HEK293 (cell line): Measurements from ENCODE around the gene ENDOD1.

Source experiments
- CTCF ChIA-PET: fragments of 350-600 bp; formaldehyde crosslinking; extraction: SDS; loops from one replicate; lab custom pipeline; 2021; ENCODE audit warnings: antibody characterized with exemption; lab: Yijun Ruan, JAX
- POLR2A ChIA-PET: fragments of 300-600 bp; formaldehyde crosslinking; extraction: SDS; loops from one replicate; lab custom pipeline; 2020; ENCODE audit warnings: antibody characterized with exemption, inconsistent platforms; lab: Yijun Ruan, JAX
- H3K27ac ChIP-seq: fragments of 200-500 bp; sonication (Bioruptor generic); 2 replicates; pipeline ENCODE4 v1.5.1; 2014; ENCODE audit warnings: low read depth, low read length, control low read depth, inconsistent platforms; ENCODE audit errors: extremely low read depth
- H3K36me3 ChIP-seq, 2 experiments: fragments of 200-500 bp in 1 of 2; sonication (Bioruptor generic) in 1 of 2; 1 replicate in 1 of 2; 2 replicates in 1 of 2; pipeline ENCODE4 v1.5.1; 2014 to 2017; ENCODE audit warnings: inconsistent platforms in 2 of 2, low read length in 2 of 2; ENCODE audit not compliant: control insufficient read depth in 2 of 2, insufficient read depth in 1 of 2
- H3K4me1 ChIP-seq: fragments of 200-500 bp; sonication (Bioruptor generic); 2 replicates; pipeline ENCODE4 v1.5.1; 2014; ENCODE audit warnings: mild to moderate bottlenecking, low read length, inconsistent platforms; ENCODE audit not compliant: control insufficient read depth, insufficient read depth
- H3K4me3 ChIP-seq: 2 replicates; pipeline ENCODE4 v1.5.1; 2011; ENCODE audit warnings: low read depth, mild to moderate bottlenecking, control low read depth, low read length, moderate library complexity
- H3K9me3 ChIP-seq: fragments of 200-500 bp; sonication (Bioruptor generic); 2 replicates; pipeline ENCODE4 v1.5.1; 2014; ENCODE audit warnings: low read depth, low read length, inconsistent platforms; ENCODE audit not compliant: control insufficient read depth, insufficient read depth
- AEBP2 ChIP-seq: fragments of 450-650 bp; formaldehyde crosslinking; IDR thresholded peaks from 2 replicates; pipeline ENCODE4 v1.5.1; 2016; ENCODE audit warnings: missing biosample characterization, missing genetic modification characterization, borderline replicate concordance
- BCL6B ChIP-seq: fragments of 450-650 bp; formaldehyde crosslinking; IDR thresholded peaks from 2 replicates; pipeline ENCODE4 v1.5.1; 2017; ENCODE audit warnings: missing biosample characterization, missing genetic modification characterization
- ELK4 ChIP-seq: IDR thresholded peaks from 2 replicates; pipeline ENCODE4 v1.6.1; 2011; ENCODE audit warnings: mild to moderate bottlenecking, low read depth, low read length, borderline replicate concordance
- GLI4 ChIP-seq: fragments of 450-650 bp; formaldehyde crosslinking; IDR thresholded peaks from 2 replicates; pipeline ENCODE4 v1.5.1; 2016; ENCODE audit warnings: missing biosample characterization, missing genetic modification characterization
- HOXC10 ChIP-seq: sonication (generic); formaldehyde crosslinking; IDR thresholded peaks from 2 replicates; pipeline ENCODE4 v1.8.1; 2023; ENCODE audit warnings: mild to moderate bottlenecking, missing genetic modification reagents
- KLF10 ChIP-seq: fragments of 450-650 bp; IDR thresholded peaks from 2 replicates; pipeline ENCODE4 v1.5.1; 2018; ENCODE audit warnings: missing biosample characterization, mild to moderate bottlenecking, missing genetic modification characterization
- MEIS1 ChIP-seq: sonication (generic); formaldehyde crosslinking; IDR thresholded peaks from 2 replicates; pipeline ENCODE4 v1.8.1; 2022; ENCODE audit warnings: missing genetic modification reagents, mild to moderate bottlenecking, borderline replicate concordance
- SP7 ChIP-seq: fragments of 450-650 bp; formaldehyde crosslinking; IDR thresholded peaks from 2 replicates; pipeline ENCODE4 v1.5.1; 2016; ENCODE audit warnings: missing biosample characterization, missing genetic modification characterization
- ZBTB1 ChIP-seq: fragments of 450-650 bp; formaldehyde crosslinking; IDR thresholded peaks from 2 replicates; pipeline ENCODE4 v1.5.1; 2016; ENCODE audit warnings: missing biosample characterization, missing genetic modification characterization
- ZBTB26 ChIP-seq: fragments of 450-650 bp; formaldehyde crosslinking; optimal IDR thresholded peaks from 2 replicates; pipeline ENCODE3; 2016; ENCODE audit warnings: missing biosample characterization, mild to moderate bottlenecking, missing genetic modification characterization
- ZEB2 ChIP-seq: fragments of 450-650 bp; formaldehyde crosslinking; IDR thresholded peaks from 2 replicates; pipeline ENCODE4 v1.5.1; 2016; ENCODE audit warnings: missing biosample characterization, missing genetic modification characterization
- ZFP37 ChIP-seq: fragments of 450-650 bp; formaldehyde crosslinking; IDR thresholded peaks from 2 replicates; pipeline ENCODE4 v1.5.1; 2016; ENCODE audit warnings: missing biosample characterization, missing genetic modification characterization
- ZNF132 ChIP-seq: fragments of 450-650 bp; formaldehyde crosslinking; IDR thresholded peaks from 2 replicates; pipeline ENCODE4 v1.5.1; 2017; ENCODE audit warnings: missing biosample characterization, missing genetic modification characterization, borderline replicate concordance
- ZNF155 ChIP-seq: fragments of 450-650 bp; formaldehyde crosslinking; IDR thresholded peaks from 2 replicates; pipeline ENCODE4 v1.5.1; 2016; ENCODE audit warnings: missing biosample characterization, missing genetic modification characterization
- ZNF211 ChIP-seq: fragments of 450-650 bp; formaldehyde crosslinking; IDR thresholded peaks from 2 replicates; pipeline ENCODE4 v1.5.1; 2016; ENCODE audit warnings: low read depth, missing biosample characterization, missing genetic modification characterization
- ZNF24 ChIP-seq: fragments of 450-650 bp; formaldehyde crosslinking; IDR thresholded peaks from 2 replicates; pipeline ENCODE4 v1.5.1; 2016; ENCODE audit warnings: missing biosample characterization, missing genetic modification characterization
- ZNF37A ChIP-seq: fragments of 450-650 bp; IDR thresholded peaks from 2 replicates; pipeline ENCODE4 v1.5.1; 2018; ENCODE audit warnings: missing biosample characterization, missing genetic modification characterization
- ZNF48 ChIP-seq: fragments of 450-650 bp; formaldehyde crosslinking; IDR thresholded peaks from 2 replicates; pipeline ENCODE4 v1.5.1; 2016; ENCODE audit warnings: missing biosample characterization, missing genetic modification characterization
- ZNF501 ChIP-seq: fragments of 450-650 bp; formaldehyde crosslinking; IDR thresholded peaks from 2 replicates; pipeline ENCODE4 v1.5.1; 2016; ENCODE audit warnings: missing biosample characterization, missing genetic modification characterization
- ZNF514 ChIP-seq: fragments of 450-650 bp; formaldehyde crosslinking; IDR thresholded peaks from 2 replicates; pipeline ENCODE4 v1.5.1; 2016; ENCODE audit warnings: missing biosample characterization, missing genetic modification characterization
- ZNF600 ChIP-seq: fragments of 450-650 bp; formaldehyde crosslinking; IDR thresholded peaks from 2 replicates; pipeline ENCODE4 v1.5.1; 2016; ENCODE audit warnings: missing biosample characterization, missing genetic modification characterization
- ZNF639 ChIP-seq: fragments of 450-650 bp; formaldehyde crosslinking; IDR thresholded peaks from 2 replicates; pipeline ENCODE4 v1.5.1; 2016; ENCODE audit warnings: missing biosample characterization, missing genetic modification characterization
- ZNF776 ChIP-seq: fragments of 450-650 bp; formaldehyde crosslinking; IDR thresholded peaks from 2 replicates; pipeline ENCODE4 v1.5.0; 2017; ENCODE audit warnings: missing biosample characterization, missing genetic modification characterization, borderline replicate concordance
- ZNF777 ChIP-seq: fragments of 450-650 bp; formaldehyde crosslinking; IDR thresholded peaks from 2 replicates; pipeline ENCODE4 v1.5.1; 2017; ENCODE audit warnings: missing biosample characterization, missing genetic modification characterization, borderline replicate concordance
- ZSCAN4 ChIP-seq: fragments of 450-650 bp; formaldehyde crosslinking; IDR thresholded peaks from 2 replicates; pipeline ENCODE4 v1.5.1; 2017; ENCODE audit warnings: missing biosample characterization, missing genetic modification characterization
- TF ChIP-seq, protein P1 (sequence below): fragments of 450-650 bp; formaldehyde crosslinking; IDR thresholded peaks from 2 replicates; pipeline ENCODE4 v1.5.1; 2016; ENCODE audit warnings: missing biosample characterization, missing genetic modification characterization

The ENDOD1 gene

DNA sequence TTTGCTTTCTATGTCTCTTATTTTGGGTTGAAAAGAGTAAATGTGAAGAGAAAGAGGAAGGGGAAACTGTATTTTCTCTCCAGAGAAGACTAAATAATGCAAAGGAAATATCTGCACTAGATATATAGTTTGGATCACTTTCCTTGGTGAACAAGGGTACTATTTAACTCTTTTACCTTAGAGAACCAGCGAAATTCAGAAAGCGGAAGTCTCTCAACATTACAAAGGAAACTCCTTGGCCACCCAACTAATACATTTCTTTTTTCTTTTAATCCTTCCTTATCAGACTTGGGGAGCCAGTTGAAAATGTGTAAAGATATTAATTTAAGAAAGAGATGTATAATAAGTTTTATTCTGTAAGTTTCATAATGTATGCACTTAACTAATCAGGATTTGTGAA, 77.1 kb downstream of the ENDOD1 start:
- TF ChIP-seq ZBTB26 (tag by site-specific recombination), result no peak
- TF ChIP-seq ZNF514 (tag by site-specific recombination), result no peak
- TF ChIP-seq ZNF211 (tag by site-specific recombination), result no peak
- TF ChIP-seq GLI4 (tag by site-specific recombination), result no peak
- TF ChIP-seq ZNF639 (tag by site-specific recombination), result no peak
- no peak for TF ChIP-seq ZNF48 (tag by site-specific recombination)
- TF ChIP-seq ZBTB1 (tag by site-specific recombination), result no peak
- no peak for TF ChIP-seq SP7
- no peak for TF ChIP-seq ZNF501
- TF ChIP-seq ZNF37A (tag by site-specific recombination), result no peak
- no peak for TF ChIP-seq ELK4
- no peak for TF ChIP-seq KLF10
- TF ChIP-seq ZNF155 (tag by site-specific recombination), result no peak
- no peak for TF ChIP-seq ZSCAN4 (tag by site-specific recombination)
- ChIA-PET POLR2A (no interaction called here), CTCF (no interaction called here)
- H3K36me3 ChIP-seq, result peaks cover 0 to 14% of the 10 kb centered on the region in 2 experiments; a peak in 1 of 3 replicates
- no peak overlapping the region for H3K4me3 ChIP-seq
- no peaks in the 10 kb centered on the region for H3K4me1 ChIP-seq
- no peak overlapping the region for H3K27ac ChIP-seq
- no peaks in the 10 kb centered on the region for H3K9me3 ChIP-seq

GRCh38 chr11:95170294-95170693, 80.6 kb downstream of the ENDOD1 start:
- Histone ChIP-seq H3K4me1 (no peaks in the 10 kb centered on the region), H3K36me3 (peaks cover 3 to 38% of the 10 kb centered on the region in 2 experiments; a peak in 2 of 3 replicates), H3K27ac (no peak overlapping the region), H3K9me3 (no peaks in the 10 kb centered on the region), H3K4me3 (no peak overlapping the region)
- POLR2A ChIA-PET, result no interaction called here
- CTCF ChIA-PET, result no interaction called here
- TF ChIP-seq ZNF24 (no peak), ZNF600 (tag by site-specific recombination) (no peak), BCL6B (no peak), HOXC10 (no peak), ZNF776 (no peak), MEIS1 (CRISPR knock-in tag) (no peak), ZEB2 (no peak), AEBP2 (tag by site-specific recombination) (no peak), ZNF777 (tag by site-specific recombination) (no peak), ZFP37 (tag by site-specific recombination) (no peak), ZNF132 (tag by site-specific recombination) (no peak)
- TF ChIP-seq, protein P1, sequence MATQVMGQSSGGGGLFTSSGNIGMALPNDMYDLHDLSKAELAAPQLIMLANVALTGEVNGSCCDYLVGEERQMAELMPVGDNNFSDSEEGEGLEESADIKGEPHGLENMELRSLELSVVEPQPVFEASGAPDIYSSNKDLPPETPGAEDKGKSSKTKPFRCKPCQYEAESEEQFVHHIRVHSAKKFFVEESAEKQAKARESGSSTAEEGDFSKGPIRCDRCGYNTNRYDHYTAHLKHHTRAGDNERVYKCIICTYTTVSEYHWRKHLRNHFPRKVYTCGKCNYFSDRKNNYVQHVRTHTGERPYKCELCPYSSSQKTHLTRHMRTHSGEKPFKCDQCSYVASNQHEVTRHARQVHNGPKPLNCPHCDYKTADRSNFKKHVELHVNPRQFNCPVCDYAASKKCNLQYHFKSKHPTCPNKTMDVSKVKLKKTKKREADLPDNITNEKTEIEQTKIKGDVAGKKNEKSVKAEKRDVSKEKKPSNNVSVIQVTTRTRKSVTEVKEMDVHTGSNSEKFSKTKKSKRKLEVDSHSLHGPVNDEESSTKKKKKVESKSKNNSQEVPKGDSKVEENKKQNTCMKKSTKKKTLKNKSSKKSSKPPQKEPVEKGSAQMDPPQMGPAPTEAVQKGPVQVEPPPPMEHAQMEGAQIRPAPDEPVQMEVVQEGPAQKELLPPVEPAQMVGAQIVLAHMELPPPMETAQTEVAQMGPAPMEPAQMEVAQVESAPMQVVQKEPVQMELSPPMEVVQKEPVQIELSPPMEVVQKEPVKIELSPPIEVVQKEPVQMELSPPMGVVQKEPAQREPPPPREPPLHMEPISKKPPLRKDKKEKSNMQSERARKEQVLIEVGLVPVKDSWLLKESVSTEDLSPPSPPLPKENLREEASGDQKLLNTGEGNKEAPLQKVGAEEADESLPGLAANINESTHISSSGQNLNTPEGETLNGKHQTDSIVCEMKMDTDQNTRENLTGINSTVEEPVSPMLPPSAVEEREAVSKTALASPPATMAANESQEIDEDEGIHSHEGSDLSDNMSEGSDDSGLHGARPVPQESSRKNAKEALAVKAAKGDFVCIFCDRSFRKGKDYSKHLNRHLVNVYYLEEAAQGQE (tag by site-specific recombination), result no peak
